ENCODE results near the gene CARF.

- TF ChIP-seq CTCF (conservative IDR thresholded peaks at IDR 0.05; ENCODE audit: low read length) = no peak
- no peak for TF ChIP-seq EZH2phosphoT487 (IDR thresholded peaks at IDR 0.05; ENCODE audit: borderline replicate concordance, low read depth, low read length)
Measured at GRCh38 chr2:202960524-202960923, 48.4 kb downstream of the CARF start.
